GM18507 (cell line): Measurements from ENCODE around the gene MTLN.
A peak's percentile ranks its signal among the peaks of the same experiment; 100 is the strongest.
"Not testable (repeated sequence)": the region's sequence is repeated elsewhere in the genome, so short reads cannot be mapped to it uniquely, and the experiment has no call there.

Experiments used
- DNase-seq: peaks from one replicate; pipeline ENCODE4 v3.0.0; 2011; ENCODE audit warnings: low read depth; ENCODE audit not compliant: insufficient read length; ENCODE audit errors: extremely low spot score
- FAIRE-seq: peaks from 2 replicates; lab custom pipeline; 2011; peaks lifted over from hg19 to GRCh38; lab: Jason Lieb, UNC

The MTLN gene, protein sequence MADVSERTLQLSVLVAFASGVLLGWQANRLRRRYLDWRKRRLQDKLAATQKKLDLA

DNA sequence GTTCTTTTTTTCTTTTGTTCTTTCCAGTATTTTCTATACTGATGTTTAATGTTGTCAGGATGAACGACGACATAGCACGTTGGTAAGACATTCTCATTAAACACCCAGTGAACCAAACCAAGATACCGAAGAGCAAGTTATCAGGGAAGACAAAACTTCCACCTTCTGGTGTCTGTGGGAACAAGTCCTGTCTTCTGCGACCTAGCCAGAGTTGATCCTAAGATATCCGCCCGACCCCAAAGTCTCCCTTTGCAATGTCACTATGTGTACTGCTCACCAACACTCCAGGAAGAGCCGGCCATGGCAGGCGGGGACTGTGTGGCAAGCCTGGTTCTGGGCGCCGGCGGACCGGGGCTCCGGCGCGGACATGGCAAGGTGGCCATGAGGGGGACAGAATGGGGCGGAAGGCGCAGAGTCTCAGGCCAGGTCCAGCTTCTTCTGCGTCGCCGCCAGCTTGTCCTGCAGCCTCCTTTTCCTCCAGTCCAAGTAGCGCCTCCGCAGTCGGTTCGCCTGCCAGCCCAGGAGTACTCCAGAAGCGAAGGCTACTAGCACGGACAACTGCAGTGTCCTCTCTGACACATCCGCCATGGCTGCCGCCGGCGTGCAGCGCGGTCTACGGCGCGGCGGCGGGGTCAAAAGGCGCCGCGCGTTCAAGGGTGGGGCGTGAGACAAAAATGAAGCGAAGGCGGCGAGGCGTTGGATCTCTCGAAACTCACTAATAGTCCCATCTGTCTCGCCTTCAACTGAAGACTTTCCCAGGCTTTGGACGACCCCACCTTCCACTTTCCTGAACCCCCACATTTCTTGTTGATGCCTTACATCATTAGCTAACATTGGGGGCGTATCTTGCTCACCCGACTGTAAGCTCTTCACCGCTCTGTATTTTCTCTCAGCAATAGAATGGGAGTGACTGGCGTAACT lies at the start of gene MTLN:
MTLN (minus strand) TSS at position 610 of the 921 bp plus-strand sequence; CDS start at position 588, 22 bp downstream.
- FAIRE-seq (peak; percentile 58), DNase-seq (peak; percentile 60)

DNA sequence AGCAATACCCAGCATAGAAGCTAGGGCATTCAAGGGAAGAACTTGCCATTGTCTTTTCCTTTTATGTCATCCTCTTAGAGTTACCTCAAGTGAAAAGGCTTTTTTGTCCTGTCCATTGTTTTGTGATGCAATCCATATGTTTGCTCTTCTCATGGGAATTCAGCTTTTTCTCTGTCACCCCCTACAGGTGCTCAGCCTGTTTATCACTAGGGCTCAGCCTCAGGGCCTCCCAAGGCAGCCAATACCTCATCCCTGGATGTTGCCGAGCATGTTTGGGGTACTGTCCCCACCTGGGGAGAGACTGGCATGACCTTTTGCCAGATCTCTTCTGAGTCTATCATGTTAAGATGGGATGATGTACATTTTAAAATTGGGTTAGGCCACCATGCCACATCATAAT lies 49.6 kb upstream of the MTLN start:
- FAIRE-seq, DNase-seq: not testable (repeated sequence)

DNA sequence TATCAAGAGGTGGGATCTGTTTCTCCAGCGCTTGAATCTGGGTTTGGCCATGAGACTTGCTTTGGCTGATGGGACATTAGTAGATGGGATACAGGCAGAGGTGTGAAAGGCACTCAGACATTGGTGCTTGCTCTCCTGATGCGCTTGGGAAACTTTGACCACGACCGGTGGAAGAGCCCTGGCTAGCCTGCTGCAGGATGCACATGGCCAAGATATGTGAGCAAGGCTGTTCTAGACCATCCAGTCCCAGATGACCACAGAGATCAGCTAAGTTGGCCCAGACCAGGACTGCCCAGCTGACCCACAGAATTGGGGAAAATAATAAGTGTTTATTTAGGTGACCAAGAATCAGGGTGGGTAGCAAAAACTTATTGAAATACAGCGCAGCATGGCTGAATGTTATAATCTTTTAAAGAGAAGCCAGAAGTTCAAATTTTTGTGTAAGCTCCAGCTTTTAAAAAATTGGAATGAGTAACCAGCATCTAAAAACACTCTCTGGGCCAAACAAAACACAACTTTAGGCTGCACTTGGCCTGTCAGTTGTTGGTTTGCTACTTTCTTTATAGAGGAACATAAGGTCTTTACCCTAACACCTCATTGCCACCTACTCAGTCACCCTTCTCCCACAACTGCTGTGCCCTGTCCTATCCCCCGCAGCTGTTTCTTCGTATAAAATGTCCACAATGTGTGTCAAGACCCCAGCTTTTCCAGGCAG lies 35.9 kb upstream of the MTLN start:
- not testable (repeated sequence) for DNase-seq, FAIRE-seq

DNA sequence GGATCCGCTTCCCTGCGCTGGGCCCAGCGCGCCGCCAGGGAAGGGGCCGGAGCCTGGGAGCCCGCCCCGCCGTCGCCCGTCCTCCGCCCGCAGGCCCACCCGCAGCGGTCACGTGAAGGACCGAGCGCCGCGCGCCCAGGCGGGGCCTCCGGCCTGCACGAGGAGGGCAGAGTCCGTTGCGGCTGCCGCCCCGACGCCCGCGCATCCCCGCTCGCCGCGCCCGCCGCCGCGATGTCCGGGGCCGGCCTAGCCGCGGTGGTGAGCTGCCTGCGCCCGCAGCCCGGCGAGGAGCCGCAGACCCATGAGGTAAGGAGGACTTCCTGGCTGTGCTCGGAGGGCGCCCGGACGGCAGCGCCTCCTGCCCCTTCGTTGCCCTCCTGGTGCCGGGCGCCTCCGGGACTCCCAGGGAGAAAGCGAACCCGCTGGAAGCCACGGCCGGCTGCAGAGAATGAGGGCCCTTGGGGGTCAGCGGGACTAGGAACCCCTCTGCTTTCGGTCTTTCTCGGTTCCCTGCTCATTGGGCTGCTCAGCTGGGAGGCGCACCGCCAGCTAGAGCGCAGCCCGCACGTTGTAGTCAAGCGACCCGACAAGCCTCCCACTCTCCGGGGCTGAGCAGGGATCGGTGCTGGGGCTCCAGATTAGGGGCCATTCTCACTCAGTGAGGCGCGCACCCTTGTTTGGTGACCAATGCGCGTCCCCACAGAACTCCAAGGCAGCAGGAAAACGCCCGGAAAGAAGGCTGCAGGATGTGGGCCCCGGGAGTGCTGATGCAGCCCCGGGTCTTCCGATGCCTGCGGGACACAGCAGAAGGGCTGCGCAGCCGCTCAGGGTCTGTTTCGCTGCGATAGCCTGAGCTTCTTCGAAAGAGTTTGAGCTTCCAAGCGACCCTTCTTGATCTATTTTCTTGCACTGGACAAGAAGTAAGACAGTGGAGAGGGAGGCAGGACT lies 33.4 kb upstream of the MTLN start:
- FAIRE-seq, DNase-seq: not testable (repeated sequence)

DNA sequence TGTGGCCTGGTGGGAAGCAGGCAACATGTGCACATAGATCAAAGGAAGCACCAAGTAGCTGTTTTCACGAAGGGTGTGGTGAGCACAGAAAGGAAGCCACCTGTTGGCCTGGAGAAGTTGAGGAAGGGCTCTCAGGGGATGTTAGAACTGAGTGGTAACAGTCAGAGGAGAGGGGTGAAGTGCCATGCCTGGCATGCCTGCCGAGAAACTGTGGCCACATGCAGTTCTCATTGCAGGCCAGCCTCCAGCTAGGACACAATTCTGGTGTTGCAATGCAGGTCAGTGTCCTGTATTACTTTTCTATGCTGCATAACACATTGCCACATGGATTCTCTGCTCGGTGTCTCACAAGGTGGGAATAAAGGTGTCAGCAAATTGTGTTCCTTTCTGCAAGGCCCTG lies 30.9 kb upstream of the MTLN start:
- not testable (repeated sequence) for FAIRE-seq, DNase-seq

DNA sequence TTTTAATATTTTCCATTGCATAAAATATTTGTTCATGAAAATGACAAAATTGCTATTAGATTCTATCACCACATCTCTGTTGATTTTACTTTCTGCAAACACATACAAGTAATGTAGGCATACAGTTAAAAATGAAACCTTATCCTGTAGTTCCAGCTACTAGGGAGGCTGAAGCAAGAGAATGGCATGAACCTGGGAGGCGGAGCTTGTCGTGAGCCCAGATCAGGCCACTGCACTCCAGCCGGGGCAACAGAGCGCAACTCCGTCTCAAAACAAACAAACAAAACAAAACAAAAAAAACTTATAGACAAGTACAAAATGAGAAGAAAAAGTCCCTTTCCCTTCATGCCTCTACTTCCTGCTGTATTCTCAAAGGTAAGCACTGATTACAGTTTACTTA lies 22.2 kb upstream of the MTLN start:
- not testable (repeated sequence) for DNase-seq, FAIRE-seq

DNA sequence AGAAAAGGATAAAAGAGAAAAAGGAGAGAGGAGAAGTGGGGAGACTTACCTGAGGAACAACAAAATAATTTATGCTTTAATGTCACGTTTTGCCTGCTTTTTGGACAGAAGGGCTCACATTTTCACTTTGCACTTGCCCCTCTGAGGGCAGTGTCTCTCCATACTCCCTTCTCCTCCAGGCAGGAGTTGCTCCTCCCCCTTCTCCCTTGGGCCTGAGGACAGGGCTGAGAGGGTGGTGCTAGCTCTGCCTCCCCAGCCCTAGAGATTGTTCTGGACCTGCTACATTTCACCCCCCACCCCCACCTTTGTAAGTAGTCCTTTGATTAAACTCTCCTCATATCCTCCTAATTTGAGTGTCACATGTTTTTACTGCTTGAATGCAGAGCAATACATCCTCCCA lies 17.5 kb upstream of the MTLN start:
- not testable (repeated sequence) for FAIRE-seq, DNase-seq

DNA sequence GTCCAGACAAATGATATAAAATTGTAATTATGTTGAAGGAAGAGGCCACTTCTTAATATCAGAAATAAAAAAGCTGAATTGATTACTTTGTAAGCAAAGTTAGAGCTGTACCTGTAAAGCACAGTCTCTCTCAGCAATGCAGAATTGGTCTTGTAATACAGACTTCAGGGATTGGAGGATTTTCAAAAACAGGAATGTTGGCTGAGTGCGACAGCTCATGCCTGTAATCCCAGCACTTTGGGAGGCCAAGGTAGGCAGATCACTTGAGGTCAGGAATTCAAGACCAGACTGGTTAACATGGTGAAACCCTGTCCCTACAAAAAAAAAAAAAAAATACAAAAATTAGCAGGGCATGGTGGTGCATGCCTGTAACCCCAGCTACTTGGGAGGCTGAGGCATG lies 10.3 kb upstream of the MTLN start:
- not testable (repeated sequence) for FAIRE-seq, DNase-seq

DNA sequence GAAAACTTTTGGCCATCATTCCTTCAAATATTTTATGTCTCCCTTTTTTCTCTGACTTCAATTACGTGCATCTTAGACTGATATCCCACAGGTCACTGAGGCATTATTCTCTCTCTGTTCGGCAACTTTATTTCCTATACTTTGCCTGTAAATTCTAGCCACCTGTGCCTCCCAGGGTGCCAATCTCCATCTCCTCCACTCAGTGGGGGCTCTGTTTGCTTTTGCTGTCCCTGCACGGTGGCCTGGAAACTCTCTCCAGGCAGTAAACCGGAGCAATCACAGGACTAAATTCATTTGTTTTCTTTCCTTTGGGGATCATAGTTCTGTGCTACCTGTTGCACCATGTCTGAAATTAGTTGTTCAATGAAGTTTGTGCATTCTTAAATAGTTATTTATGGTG lies 9.6 kb upstream of the MTLN start:
- no peak for DNase-seq
- FAIRE-seq, result no peak

DNA sequence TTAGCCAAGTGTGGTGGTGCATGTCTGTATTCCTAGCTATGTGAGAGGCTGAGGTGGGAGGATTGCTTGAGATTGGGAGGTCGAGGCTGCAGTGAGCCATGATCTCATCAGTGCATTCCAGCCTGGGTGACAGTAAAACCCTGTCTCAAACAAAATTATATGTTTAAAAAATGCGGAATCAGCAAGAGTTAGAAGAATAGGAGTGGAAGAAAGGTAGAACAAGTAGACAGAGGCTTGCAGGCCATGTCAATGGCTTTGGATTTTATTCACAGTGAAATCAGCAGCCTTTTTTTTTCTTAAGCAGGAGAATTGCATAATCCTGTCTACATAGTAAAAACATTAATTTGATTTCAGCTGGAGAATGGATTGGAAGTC lies 7.8 kb upstream of the MTLN start:
- FAIRE-seq (no peak), DNase-seq (no peak)

DNA sequence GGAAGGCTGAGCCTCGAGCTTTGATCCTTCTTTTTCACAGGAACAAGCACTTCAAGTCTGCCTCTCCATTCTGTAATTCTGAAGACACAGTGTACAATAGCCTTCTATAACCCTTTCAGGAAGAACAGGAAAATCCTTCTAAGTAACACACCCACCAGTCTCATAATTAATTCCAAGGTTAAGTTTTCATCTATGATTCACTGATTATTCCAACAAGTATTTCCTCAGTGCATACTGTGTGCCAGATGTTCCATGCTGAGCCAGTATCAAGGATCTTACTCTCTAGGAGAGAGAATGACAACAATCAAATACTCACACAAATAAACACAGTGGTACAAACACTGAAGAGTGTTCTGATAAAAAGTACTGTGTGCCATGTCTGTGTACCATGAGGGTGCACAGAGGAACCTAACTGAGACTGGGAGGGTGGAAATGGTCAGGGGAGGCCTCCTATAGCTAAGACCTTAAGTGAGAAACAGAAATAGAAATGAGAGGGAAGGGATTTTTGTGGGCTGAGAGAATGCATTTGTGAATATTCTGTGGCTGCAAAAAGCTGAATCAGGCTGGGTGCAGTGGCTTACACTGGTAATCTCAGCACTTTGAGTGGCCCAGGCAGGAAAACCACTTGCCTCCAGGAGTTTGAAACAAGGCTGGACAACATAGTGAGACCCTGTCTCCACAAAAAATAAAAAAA lies 7.3 kb upstream of the MTLN start:
- FAIRE-seq (no peak), DNase-seq (no peak)

DNA sequence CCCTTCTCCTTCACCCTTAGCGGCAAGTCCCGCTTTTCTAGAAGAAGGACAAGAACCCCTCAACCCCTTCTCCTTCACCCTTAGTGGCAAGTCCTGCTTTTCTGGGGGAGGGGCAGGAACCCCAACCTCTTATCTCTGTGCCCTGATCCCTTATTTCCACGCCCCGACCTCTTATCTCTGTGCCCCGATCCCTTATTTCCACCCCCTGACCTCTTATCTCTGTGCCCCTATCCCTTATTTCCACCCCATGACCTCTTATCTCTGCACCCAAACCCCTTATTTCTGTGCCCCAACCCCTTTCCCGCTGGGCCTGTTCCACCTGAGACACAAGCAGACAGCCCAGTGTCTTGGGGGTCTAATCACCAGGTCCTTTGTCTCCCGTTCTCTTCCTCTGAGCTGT lies 6.5 kb upstream of the MTLN start:
- FAIRE-seq, DNase-seq: not testable (repeated sequence)

DNA sequence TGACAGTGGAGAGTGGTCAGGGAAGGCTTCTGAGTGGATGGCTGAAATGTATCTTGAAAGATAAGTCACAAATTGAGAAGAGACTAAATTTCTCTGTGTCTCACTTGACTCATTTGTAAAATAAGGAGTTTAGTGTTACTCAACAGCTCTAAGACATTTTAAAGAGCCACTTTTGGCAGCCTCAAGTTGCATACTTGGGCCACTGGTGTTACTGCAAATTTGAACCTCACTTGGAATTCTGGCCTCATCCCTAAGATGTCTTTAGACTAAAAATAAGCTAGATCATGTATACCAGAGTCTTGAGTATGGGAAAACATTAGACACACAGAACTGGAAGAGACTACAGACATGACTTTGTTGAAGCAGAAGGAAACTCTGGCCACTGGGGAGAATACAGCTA lies 4.5 kb upstream of the MTLN start:
- no peak for DNase-seq
- no peak for FAIRE-seq

DNA sequence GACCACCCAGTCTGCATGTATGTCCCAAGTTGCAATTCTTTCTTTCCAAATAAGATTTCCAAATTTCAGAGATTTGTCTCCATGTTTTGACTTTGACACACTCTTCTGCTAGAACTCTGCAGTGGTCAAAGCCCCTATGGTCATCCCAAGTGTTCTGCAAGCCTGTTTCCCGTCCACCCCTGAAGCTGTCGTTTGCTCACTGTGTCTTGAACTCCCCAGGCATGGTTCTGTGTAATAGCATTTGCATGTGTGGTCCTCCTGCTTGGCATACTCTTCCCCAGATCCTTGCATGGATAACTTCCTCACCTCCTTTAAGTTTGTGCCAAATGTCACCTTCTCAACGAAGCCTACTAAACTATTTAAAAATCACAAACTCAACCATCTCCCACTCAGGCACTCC lies 3.9 kb upstream of the MTLN start:
- DNase-seq, result no peak
- FAIRE-seq, result no peak

DNA sequence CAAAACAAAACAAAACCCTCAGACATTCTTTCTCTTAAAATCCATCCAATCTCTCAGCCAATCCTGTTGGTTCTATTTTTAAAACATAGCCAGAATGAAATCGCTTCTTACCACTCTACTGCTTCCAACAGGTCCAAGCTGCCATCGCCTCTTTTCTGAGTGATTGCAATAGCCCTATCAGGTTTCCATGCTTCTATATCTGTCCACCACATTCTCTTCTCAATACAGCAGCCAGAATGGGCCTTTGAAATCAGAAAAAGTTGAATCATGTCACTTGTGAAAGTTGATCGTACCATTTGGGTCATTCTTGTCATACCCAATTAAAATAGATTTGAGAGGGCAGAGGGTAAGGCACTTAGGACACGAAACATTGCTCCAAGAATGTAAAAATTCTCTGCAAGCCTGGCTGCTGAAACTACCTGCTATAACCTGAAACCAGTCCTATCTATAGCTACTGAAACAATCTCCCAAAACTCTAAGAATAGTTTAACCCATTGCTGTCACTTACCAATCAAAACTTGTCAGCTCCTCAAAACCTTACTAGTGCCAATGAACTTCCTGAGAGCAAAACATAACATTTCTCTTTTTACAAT lies 3.3 kb upstream of the MTLN start:
- no peak for FAIRE-seq

DNA sequence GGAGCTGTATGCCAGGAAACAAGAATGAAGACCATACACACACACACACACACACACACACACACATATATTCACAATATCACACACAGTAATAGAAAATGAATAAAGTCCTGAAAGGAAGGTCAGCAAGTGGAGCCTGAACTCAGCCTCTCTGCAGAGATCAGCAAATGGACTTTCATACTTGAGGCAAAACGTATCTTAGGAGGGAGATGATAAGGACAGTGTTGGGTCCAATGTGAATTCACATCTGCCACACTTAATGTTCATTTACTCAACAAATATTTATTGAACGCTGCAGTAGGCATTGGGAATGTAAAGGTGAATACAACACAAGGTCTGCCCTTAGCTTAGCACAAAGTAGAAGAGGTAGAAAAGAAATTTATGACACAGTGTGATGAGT lies 2.7 kb upstream of the MTLN start:
- DNase-seq, result no peak
- no peak for FAIRE-seq

More for the DNA sequence above, 3.3 kb upstream of the MTLN start:
- no peak for DNase-seq

DNA sequence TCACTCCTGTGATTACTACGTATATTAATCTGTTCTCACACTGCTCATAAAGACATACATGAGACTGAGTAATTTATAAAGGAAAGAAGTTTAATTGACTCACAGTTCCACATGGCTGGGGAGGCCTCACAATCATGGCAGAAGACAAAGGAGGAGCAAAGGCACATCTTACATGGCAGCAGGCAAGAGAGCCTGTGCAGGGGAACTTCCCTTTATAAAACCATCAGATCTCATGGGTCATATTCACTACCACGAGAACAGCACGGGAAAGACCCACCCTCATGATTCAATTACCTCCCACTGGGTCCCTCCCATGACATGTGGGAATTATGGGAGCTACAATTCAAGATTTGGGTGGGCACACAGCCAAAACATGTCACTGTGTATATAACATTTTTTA lies 1.2 kb upstream of the MTLN start:
- not testable (repeated sequence) for DNase-seq, FAIRE-seq

DNA sequence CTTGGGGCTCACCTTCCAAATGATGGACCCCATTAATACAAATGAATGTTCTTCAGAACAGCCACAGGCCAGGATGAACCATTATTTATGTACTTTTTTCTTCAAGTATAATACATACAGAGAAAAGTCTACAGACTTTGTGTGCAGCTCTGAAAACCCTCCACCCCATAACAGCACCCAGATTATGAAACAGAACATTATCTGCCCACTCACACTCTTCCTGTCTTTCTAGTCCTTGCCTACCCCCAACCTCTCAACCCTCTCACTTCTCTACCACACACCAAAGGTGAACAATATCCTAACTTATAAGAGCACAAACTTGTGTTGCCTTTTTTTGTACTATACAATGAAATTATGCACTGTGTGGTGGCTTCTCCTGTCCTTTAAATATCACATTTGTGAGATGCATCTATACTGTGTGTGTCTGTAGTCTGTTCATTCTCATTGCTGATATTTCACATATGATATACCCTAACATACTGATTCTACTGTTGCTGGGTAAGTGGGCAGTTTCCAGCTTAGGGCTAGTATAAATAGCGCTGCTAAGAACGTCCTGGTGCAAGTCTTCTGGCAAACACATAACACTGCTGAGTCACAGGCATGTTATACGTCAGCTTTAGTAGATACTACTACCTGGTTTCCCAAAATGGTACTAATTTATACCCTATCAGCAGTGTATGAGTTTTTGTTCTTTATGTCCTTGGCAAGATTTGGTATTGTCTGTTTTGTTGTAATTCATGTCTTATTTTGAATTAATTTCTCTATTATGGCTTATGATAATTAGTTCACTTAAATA lies 6.5 kb downstream of the MTLN start:
- no peak for DNase-seq
- FAIRE-seq, result no peak
